Activated naive CD8-positive, alpha-beta T cell treated with anti-CD3 and anti-CD28 coated beads for 36 hours (primary cell): ENCODE data around the gene NTN3. TPM values are rescaled to one million over a fixed set of nuclear protein-coding genes. Genes with fewer than 3 reads are reported as not detected.

ENCODE experiments used
- total RNA-seq, 2 experiments: library from RNA; stranded (reverse); gene quantifications; one replicate each; pipeline ENCODE4 v1.2.3, GENCODE V29; 2021

NTN3 gene
- total RNA-seq, 2 experiments from 2014 or later, result not detected

Other genes with a start within 250 kb of the NTN3 start
- 10 to 100 TPM; 23.0 to 24.1 TPM for gene E4F1, start 247.7 kb upstream of the NTN3 start, total RNA-seq
- gene DNASE1L2, start 234.9 kb upstream of the NTN3 start, total RNA-seq, result under 1 TPM; 0.87 to 0.92 TPM
- 10 to 100 TPM; 27.5 to 30.0 TPM for gene ECI1, start 219.7 kb upstream of the NTN3 start, total RNA-seq
- gene RNPS1, start 203.2 kb upstream of the NTN3 start, total RNA-seq, result 100 to 1,000 TPM; 403 to 415 TPM
- gene ABCA3, start 130.6 kb upstream of the NTN3 start, total RNA-seq, result 1 to 10 TPM; 3.5 to 4.0 TPM
- 10 to 100 TPM; 38.3 to 38.8 TPM for gene CCNF, start 41.9 kb upstream of the NTN3 start, total RNA-seq
- gene TEDC2, start 11.2 kb upstream of the NTN3 start, total RNA-seq, result 10 to 100 TPM; 24.0 to 26.5 TPM
- gene TBC1D24, start 3.8 kb downstream of the NTN3 start, total RNA-seq, result 10 to 100 TPM; 21.1 to 23.0 TPM
- gene ATP6V0C, start 42.7 kb downstream of the NTN3 start, total RNA-seq, result 100 to 1,000 TPM; 124 to 125 TPM
- gene AMDHD2, start 49.1 kb downstream of the NTN3 start, total RNA-seq, result 10 to 100 TPM; 34.6 to 35.4 TPM
- not detected for gene CEMP1, start 60.1 kb downstream of the NTN3 start, total RNA-seq
- gene PDPK1, start 66.7 kb downstream of the NTN3 start, total RNA-seq, result 10 to 100 TPM; 36.5 to 42.2 TPM
- gene KCTD5, start 211.2 kb downstream of the NTN3 start, total RNA-seq, result 10 to 100 TPM; 29.2 to 29.3 TPM
- 1 to 10 TPM; 1.9 to 2.0 TPM for gene PRSS27, start 248.9 kb downstream of the NTN3 start, total RNA-seq